Hematopoietic multipotent progenitor cell treated with erythropoietin and hydrocortisone succinate and interleukin-3 and kit ligand, for 15 days (in vitro differentiated cells): ENCODE measurements around the gene SERPINE1.
"Not testable (repeated sequence)": the region's sequence is repeated elsewhere in the genome, so short reads cannot be mapped to it uniquely, and the experiment has no call there.

Experiments
- DNase-seq: peaks from one replicate; pipeline ENCODE4 v3.0.0-alpha.2; 2015; ENCODE audit warnings: low spot score

SERPINE1 gene

DNA sequence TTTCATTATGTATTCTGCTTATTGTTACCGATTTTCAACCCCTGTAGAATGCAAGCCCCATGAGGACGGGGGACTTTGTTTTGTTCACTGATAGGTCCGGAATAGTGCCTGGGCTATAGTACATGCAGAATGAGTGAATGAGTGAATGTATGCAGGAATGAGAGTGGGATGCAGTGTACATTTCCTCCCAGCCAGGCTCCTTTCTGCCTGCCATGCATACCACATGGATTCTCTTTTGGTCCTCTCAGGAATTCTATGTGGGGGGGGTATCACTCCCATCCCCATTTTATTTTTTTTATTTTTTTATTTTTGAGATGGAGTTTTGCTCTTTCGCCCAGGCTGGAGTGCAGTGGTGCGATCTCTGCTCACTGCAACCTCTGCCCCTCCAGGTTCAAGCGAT is 24.9 kb upstream of the SERPINE1 start:
- DNase-seq: no peak

DNA sequence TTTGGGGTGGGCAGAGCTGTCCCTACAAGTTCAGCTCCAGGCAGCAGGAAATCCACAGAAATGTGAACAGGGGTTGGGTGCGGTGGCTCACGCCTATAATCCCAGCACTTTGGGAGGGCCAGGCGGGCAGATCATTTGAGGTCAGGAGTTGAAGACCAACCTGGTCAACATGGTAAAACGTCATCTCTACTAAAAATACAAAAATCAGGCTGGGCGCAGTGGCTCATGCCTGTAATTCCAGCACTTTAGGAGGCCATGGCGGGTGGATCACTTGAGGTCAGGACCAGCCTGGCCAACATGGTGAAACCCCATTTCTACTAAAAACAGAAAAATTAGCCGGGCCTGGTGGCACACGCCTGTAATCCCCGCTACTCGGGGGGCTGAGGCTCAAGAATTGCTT is 23.2 kb upstream of the SERPINE1 start:
- DNase-seq: not testable (repeated sequence)

DNA sequence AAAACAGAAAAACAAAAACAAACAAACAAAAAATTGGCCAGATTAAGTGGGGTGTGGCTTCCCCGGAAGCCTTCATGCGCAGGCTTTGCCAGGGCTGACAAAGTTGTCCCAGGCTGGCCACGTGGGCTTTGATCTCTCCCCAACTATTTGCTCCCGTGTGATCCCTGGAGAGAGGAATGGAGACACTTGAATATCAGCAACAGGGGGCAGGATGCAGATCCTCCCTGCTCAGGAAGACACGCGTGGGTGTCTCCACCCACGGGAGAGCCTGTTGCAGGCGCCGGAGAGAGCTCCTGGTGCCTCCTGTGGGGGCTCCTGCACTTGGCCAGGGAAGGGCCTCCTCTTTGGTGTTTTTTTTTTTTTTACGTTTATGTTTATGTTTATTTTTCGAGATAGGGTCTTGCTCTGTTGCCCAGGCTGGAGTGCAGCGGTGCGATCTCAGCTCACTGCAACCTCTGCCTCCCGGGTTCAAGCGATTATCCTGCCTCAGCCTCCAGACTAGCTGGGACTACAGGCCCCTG is 22.7 kb upstream of the SERPINE1 start:
- no peak for DNase-seq

DNA sequence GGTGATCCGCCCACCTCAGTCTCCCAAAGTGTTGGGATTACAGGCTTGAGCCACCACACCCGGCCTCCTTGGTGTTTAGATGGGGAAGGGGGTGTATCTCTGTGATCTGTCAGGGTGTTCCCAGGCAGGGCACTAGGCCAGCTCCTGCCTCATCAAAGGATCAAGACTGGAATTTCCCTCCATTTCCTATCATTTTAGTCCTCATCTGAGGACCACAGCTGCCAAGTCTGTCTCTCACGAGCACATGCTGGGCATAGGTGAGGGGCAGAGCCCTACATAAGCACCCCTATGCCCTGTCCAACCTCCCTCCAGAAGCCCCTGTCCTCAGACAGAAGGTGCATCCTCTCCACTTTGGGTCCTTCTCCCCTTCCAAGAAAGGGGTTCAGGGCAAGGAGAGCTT is 22.1 kb upstream of the SERPINE1 start:
- DNase-seq: no peak

DNA sequence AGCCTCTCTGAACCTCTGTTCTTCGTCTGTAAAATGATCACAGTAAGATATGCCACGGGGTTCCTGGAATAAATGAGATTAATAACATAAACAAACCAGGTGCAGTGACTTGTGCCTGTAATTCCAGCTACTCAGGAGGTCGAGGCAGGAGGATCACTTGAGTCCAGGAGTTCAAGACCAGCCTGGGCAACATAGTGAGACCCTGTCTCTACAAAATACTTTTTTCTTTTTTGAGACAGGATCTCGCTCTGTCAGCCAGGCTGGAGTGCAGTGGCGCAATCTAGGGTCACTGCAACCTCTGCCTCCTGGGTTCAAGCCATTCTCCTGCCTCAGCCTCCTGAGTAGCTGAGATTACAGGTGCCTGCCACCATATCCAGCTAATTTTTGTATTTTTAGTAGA is 21.7 kb upstream of the SERPINE1 start:
- not testable (repeated sequence) for DNase-seq

DNA sequence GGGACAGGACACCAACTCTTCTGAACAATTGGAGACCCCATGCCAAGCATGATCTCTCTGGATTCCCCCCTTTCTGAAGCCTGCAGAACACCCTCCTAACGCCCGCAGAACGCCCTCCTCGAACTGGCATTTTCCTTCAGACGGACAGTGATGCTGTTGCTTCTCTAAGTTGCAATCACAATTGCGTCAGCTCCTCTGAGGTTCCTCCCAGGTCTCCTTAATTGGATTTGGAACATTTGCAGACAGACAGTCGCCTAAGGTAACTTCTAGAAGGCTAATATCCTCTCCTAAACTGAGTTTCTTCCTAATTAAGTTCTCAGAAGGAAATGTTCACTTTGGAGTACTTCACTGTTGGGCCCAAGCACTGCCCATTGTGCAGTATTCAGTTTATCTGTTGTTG is 20.5 kb upstream of the SERPINE1 start:
- DNase-seq: no peak

DNA sequence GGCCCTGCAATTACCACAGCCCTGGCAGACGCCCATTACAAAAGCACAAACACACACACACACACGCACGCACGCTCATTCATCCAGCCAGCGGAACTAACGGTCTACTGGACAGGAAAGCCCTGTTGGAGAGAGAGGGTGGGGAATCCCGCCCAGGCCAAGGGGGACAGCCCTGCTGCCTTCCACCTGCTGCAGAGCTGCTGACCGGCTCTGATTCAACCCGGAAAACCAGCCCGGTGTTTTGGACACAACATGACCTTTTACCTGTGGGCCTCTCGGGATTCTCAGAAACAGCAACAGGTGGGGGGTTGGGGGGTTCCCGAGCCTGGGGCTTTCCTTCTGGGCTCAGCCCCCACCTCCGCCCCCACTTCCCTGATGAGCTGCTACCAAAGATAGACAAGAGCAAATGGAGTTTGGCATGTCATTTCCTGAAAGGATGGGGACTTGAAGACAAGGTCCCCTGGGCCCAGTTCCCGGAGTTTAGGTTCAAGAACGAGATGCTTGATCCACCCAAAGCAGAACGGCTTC is 18.5 kb upstream of the SERPINE1 start:
- DNase-seq: no peak

DNA sequence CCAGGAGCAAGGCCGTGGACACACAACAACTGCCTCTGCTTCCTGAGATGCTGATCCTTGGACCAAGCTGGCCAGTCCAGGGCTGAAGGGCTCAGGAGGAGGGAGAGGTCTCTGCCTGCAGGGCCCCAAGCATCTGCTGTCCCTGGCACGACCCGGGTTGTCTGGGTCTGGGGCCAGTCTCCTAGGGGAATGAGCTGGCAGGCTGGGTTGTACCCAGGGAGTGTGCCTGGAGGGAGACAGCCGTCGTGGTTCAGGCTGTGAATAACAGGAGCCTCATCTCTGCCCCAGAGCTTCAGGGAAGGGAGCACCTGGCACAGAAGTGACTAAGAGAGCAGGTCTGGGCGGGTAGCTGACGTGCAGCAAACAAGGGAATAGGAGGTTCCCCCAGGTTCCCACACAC is 17.9 kb upstream of the SERPINE1 start:
- DNase-seq: no peak

DNA sequence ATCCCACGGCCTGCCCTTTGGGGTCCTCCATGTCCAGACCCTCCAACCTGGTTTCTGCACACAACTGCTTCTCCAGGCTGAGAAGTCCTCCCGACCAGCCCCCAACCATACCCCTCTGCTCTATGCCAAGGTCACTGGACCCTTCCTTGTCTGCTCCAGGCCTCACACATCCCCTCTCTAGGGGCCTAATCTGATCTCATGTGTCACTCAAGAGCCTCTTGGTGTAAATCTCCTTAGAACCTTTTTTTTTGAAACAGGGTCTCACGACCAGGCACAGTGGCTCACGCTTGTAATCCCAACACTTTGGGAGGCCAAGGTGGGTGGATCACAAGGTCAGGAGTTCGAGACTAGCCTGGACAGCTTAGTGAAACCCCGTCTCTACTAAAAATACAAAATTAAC is 17.5 kb upstream of the SERPINE1 start:
- DNase-seq: no peak

DNA sequence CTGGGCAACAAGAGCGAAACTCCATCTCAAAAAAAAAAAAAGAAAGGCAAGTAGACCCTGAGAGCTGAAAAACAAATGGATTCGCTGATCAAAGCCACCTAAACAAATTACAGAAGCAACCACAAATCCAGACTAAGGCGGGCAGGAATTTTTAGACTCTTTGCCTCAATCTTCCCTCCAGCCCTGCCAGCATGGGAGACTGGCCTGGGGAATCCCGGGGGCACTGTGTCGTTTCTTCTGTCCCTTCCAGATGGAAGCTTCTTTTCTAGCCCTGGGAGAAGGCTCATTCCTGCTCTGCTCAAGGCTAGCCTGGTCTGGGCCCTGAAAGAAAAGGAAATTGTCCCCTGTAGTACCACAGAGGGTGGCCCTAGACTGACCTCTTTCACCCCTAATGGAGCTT is 15.6 kb upstream of the SERPINE1 start:
- DNase-seq: no peak

DNA sequence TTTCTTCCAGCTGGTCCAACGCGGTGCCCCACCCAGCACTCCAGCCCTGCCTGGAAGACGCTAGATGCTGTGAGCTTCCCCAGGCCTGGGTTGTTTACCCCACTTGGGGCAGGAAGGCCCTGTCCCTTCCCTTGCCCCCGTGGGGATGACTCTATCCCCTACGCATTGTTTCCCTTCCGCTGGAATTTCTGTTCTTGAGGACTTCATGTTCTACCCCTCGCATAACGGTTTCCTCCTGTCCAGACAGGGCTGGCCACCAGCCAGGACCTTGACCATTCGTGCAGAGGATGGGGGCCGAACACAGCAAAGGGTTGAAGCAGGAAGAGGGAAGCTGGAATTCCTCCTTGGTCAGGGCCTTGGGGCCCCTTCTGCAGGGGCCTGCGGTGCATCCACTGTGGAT is 14.7 kb upstream of the SERPINE1 start:
- no peak for DNase-seq

DNA sequence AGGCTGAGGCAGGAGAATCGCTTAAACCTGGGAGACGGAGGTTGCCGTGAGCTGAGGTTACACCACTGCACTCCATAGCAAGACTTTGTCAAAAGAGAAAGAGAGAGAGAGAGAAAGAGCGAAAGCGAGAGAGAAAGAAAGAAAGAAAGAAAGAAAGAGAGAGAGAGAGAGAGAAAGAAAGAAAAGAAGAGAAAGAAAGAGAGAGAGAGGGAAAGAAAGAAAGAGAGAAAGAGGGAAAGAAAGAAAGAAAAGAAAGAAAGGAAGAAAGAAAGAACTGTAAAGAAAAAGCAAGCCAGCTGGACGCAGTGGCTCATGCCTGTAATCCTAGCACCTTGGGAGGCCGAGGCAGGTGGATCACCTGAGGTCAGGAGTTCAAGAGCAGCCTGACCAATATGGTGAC is 13.8 kb upstream of the SERPINE1 start:
- not testable (repeated sequence) for DNase-seq

DNA sequence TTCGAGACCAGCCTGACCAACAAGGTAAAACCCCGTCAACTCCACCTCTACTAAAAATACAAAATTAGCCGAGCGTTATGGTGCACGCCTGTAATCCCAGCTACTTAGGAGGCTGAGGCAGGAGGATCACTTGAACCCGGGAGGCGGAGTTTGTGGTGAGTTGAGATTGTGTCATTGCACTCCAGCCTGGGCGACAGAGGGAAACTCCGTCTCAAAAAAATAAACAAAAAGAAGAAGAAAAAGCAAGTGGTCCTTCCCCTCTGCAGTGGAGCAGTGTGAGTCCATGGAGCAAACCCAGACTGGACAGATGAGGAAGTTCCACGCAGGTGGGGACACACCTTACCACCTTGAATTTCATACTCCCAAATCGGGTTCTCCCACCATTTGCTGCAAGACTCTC is 13.1 kb upstream of the SERPINE1 start:
- DNase-seq: no peak

DNA sequence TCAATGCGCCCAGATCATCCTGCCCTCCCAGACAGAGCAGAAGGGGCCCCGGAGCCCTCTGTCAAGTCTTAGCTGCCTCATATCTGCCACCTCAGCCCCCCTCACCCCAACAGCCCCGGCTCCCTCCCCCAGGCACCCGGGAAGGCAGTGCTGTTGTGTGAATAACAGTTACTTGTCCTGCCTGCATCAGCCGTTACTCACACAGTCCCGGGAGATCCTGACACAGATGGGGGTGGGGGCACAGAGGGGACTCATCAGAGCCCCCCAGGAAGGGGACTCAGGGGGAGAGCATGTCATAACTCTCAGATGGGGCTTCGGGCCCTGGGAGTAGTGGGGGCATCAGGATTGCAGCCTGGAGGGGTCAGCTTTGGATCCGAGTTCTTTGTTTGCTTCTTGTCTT is 12.4 kb upstream of the SERPINE1 start:
- DNase-seq: no peak

DNA sequence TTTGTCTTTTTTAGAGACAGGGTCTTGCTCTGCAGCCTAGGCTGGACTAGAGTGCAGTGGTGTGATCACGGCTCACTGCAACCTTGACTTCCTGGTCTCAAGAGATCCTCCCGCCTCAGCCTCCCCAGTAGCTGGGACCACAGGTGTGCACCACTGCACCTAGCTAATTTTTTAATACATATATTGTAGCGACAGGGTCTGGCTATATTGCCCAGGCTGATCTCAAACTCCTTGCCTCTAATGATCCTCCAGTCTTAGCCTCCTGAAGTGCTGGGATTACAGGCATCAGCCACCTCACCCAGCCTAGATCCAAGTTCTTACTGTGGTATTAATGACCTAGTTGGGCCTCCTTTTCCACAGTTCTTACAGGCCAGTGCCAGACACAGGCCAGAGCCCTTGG is 11.7 kb upstream of the SERPINE1 start:
- no peak for DNase-seq

DNA sequence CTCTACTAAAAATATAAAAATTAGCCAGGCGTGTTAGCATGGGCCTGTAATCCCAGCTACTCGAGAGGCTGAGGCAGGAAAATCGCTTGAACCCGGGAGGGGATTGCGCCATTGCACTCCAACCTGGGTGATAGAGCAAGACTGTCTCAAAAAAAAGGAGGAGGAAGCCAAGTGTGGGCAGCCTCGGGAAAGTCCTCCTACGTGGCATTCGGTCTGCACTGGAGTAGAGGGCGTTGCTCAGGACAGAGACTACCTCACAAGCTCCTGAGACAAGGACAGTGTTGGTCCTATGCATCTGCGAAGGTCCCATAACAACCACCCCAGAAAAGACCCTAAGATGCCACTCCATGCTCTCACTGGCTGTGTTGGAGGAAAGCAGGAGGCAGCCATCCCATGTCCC is 10.0 kb upstream of the SERPINE1 start:
- no peak for DNase-seq

DNA sequence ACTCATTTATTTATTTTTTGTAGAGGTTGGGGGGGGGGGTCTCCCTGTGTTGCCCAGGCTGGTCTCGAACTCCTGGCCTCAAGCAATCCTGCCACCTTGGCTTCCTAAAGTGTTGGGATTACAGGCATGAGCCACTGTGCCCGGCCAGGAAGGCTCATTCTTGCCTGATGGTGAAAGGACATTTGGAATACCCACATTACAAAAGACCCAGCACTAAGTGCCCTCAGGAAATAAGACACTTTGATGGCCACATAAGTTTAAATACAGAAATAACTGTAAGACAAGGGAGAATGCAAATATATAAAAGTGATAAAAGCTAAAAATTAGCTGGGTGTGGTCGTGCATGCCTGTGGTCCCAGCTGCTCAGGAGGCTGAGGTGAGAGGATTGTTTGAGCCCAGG is 8.0 kb upstream of the SERPINE1 start:
- DNase-seq: no peak

DNA sequence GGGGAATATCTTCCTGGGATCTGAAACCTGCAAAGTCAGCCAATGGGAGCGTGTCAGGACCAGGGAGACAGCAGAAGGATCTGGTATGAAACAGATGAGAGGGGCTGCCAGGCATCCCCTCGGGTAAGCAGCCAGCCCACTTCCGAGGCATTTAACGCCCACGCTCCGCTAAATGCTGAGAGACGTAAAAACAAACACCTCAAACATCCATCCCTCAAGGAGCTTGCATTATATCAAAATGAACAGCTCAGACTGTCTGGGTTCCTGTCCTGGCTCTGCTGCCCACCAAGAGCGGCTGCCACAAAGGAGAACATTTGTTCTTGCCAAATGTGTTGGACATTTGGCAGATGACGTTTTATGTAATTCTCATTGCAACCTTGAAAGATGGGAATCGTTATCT is 7.0 kb upstream of the SERPINE1 start:
- no peak for DNase-seq

DNA sequence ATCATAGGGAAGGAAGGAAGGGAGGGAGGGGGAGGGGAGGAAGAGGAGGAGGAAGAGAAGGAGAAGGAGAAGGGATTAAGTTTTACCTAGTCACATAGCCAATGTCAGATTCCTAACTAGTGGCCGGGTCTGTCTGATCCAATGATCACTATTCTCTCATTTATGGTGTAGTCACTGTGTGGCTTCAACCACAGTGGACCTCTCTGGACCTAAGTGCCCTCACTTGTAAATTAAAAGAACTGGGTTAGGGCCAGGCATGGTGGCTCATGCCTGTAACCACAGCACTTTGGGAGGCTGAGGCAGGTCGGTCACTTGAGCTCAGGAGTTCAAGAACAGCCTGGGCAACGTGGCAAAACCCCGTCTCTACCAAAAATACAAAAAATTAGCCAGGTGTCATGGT is 6.6 kb upstream of the SERPINE1 start:
- DNase-seq: no peak

DNA sequence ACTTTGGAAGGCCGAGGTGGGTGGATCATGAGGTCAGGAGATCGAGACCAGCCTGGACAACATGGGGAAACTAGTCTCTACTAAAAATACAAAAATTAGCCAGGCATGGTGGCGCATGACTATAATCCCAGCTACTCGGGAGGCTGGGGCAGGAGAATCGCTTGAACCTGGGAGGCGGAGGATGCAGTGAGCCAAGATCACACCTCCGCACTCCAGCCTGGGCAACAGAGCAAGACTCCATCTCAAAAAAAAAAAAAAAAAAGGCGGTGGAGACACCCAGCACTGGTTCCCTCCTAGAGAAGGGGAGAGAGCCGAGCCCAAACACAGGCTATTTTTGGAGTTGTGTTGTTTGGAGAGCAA is 5.3 kb upstream of the SERPINE1 start:
- DNase-seq: not testable (repeated sequence)

DNA sequence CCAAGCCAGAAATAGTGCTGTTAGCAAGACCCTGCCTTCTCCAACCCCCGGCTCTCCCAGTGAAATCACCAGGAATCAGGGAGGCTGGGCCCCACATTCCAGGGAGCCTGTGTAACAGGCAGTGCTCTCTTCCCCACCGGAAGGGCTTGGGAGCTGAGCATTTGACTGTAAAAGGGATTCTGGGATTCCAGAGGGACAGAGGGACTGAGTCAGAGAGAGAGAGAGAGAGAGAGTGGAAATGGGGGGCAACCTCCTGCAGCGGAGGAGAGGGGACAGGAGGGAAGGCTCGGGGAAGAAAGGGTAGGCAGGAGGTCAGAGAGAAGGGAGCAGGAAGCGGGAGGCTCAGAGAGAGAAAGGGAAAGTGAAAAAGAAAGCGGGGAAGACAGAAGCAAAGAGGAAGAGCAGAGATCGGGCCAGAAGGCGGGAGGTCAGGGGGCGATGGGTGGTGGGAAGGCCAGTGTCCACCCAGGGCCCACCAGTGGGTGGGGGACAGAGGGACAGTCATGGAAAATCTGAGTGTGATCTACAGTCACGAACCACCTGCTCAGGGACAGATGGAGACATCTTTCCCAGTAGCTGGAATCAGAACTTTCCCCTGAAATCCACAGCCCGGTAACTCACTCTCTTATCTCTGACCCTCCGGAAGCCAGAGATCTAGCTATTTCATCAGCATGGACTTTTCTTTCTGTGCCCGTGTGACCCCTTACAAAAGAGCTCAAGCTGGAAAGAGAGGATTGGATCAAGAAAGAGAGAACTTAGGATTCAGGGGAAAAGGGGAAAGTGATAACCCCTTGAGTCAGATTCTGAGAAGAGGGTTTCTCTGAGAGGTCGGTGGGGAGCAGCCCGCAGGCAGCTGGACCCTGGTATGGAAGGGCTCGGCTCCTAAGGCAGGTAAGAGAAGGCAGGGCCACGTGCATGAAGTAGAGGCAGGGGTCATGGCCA is 4.6 kb upstream of the SERPINE1 start:
- DNase-seq: no peak

DNA sequence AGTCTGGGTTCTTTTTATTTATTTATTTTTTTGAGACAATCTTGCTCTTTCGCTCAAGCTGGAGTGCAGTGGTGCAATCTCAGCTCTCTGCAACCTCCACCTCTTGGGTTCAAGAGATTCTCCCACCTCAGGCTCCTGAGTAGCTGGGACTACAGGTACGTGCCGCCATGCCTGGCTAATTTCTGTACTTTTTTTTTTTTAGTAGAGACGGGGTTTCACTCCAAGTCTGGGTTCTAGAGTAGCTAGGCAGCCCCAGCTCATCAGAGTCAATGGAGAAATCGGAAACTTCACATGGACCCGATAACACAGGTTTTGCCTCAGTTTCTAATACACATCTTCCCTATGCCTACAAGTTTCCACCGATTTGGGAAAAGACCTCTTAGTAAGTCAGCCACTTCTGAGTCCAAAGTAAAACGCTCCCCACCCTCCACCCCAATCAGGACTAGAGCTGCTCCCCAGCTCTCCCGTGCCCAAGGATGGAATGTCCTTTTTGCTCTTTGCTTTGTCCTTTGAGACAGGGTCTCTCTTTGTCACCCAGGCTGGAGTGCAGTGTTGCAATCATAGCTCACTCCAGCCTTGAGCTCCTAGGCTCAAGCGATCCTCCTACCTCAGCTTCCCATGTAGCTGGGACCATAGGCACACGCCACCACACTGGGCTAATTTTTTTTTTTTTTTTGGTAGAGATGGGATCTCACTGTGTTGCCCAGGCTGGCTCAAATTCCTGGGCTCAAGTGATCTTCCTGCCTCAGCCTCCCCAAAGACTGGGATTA is 3.8 kb upstream of the SERPINE1 start:
- no peak for DNase-seq

DNA sequence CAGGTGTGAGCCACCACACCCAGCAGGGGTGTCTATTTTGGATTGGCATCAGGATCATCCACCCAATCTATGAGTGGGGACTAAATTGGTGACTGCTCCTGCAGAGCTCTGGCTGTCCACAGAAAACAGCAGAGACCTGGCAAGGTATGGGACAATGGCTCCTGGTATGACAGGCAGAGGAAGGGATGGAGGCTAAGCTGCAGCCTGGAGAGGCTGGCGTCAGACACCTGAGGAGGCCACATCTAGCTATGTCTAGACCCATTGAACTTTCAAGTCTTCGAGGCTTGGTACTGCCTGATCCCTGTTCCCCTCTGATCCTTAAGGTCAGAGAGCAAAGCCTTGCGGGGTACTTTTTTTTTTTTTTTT is 3.2 kb upstream of the SERPINE1 start:
- no peak for DNase-seq
